Skeletal muscle satellite cell (primary cell): ENCODE results near the gene MVB12B.

ENCODE experiments used
- H3K27me3 ChIP-seq: 2 replicates; pipeline ENCODE4 v1.7.0; 2013; ENCODE audit warnings: low read length; ENCODE audit not compliant: control insufficient read depth, insufficient read depth
- H3K36me3 ChIP-seq: 2 replicates; pipeline ENCODE4 v1.7.0; 2013; ENCODE audit warnings: mild to moderate bottlenecking, control low read depth, low read length; ENCODE audit not compliant: insufficient read depth
- H3K4me1 ChIP-seq: 2 replicates; pipeline ENCODE4 v1.7.0; 2013; ENCODE audit warnings: low read length; ENCODE audit not compliant: control insufficient read depth, insufficient read depth
- H3K4me2 ChIP-seq: 2 replicates; pipeline ENCODE4 v1.7.0; 2013; ENCODE audit warnings: mild to moderate bottlenecking, low read length
- H3K4me3 ChIP-seq: 2 replicates; pipeline ENCODE4 v1.7.0; 2013; ENCODE audit warnings: low read length
- H3K9ac ChIP-seq: 2 replicates; pipeline ENCODE4 v1.7.0; 2013; ENCODE audit warnings: mild to moderate bottlenecking, low read depth, low read length, moderate library complexity
- H3K9me3 ChIP-seq: replicated peaks from 2 replicates; pipeline ENCODE4 v1.7.0; 2013; ENCODE audit warnings: mild to moderate bottlenecking, control low read depth, low read length

The MVB12B gene

DNA sequence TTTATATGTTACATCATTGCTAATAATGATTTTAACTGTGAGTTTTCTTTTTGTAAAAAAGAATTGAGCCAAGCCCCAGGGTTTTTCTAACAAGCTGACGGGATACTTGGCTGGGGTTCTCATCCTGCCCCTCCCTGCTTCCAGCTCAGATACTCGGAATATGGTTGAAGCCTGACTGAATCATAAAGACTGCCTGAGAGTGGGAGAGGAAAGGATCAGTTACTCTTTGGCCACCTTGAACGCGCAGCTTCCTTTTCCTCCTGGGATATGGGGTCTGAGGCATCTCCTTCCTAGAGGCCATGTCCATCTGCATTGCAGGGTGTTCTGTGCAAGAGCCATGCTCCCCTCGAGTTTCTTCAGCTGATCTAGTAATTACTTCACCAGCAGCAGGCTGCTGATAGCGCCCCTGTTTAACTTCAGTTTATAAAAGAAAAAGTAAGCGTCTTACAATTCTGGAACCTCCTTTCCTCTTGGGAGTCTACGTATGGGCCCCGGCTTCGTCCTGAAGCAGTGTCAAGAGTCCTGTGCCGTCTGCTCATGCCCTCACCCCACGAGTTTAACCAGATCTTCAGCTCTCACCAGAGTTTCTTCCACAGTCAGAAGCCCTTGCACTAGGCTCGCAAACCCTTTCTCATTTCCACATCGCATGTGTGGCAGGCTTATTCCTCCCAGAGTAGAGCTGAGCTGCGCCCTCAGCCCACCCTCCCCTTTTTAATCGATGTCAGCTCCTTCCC is 130.0 kb downstream of the MVB12B start:
- no peak overlapping the region for H3K9ac ChIP-seq
- H3K9me3 ChIP-seq: no peaks in the 10 kb centered on the region
- no peaks in the 10 kb centered on the region for H3K4me1 ChIP-seq
- H3K4me3 ChIP-seq: no peak overlapping the region
- H3K27me3 ChIP-seq: no peaks in the 10 kb centered on the region
- H3K36me3 ChIP-seq: no peaks in the 10 kb centered on the region
- H3K4me2 ChIP-seq: no peak overlapping the region

DNA sequence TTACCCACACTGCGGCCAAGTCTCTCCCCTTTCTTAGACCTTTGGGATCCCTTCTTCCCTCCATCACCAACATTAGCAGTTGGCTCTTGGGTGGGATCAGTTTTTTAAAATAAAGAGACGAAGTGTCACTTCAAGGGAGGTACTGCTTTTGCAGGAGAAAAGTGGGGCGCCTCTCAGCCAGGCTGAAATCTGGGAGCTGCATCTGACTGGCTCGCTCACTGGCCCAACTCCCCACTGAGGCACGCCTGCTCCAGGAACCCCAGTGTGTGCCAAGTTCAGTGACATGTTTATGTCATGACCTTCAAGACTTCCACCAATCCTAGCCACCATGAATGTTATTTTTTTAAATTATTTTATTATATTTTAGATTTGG is 130.5 kb downstream of the MVB12B start:
- Histone ChIP-seq H3K9ac (no peak overlapping the region), H3K4me1 (no peaks in the 10 kb centered on the region), H3K4me3 (no peak overlapping the region), H3K9me3 (no peaks in the 10 kb centered on the region), H3K4me2 (no peak overlapping the region), H3K36me3 (no peaks in the 10 kb centered on the region), H3K27me3 (no peaks in the 10 kb centered on the region)

DNA sequence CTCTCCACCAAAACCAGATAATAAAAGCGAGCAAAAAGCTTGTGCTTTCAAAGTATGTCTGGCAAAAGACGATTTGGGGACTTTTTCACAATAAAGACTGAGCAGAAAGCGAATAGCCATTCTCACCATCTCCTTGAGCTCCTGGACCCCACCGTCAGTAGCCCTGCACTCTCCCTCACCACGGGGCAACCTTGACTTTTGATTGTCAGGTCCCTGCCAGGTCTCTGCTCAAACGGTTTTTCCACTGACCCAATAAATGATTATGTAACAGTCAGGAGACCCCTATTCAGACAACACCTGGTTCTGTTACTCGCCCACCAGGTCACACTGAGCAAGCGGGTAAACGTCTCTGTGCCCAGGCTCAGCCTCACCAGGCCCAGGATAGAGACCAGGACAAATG is 131.3 kb downstream of the MVB12B start:
- H3K9me3 ChIP-seq: no peaks in the 10 kb centered on the region
- H3K9ac ChIP-seq: no peak overlapping the region
- no peaks in the 10 kb centered on the region for H3K4me1 ChIP-seq
- no peaks in the 10 kb centered on the region for H3K36me3 ChIP-seq
- no peak overlapping the region for H3K4me2 ChIP-seq
- H3K27me3 ChIP-seq: no peaks in the 10 kb centered on the region
- no peak overlapping the region for H3K4me3 ChIP-seq

DNA sequence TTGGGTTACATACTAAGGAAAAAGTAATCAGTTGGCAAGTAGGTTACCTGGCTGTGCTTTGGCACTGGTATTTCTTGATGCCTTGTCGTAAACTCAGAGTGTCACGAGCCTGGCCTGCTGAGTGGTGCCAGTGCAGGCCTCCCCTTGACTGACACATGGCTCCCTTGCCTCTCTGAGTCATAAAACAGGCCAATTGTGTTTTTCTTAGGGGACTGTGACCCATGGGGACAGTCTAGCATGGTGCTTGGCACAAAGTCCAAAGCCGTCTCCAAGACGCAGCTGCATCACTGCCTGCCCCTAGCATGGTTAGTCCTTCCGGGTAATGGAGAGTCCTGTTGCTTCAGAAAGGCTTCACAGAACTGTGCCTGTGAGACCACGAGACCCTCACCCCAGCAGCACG is 132.5 kb downstream of the MVB12B start:
- H3K36me3 ChIP-seq: no peaks in the 10 kb centered on the region
- H3K9ac ChIP-seq: no peak overlapping the region
- no peak overlapping the region for H3K4me2 ChIP-seq
- H3K4me1 ChIP-seq: no peaks in the 10 kb centered on the region
- no peaks in the 10 kb centered on the region for H3K27me3 ChIP-seq
- no peaks in the 10 kb centered on the region for H3K9me3 ChIP-seq
- no peak overlapping the region for H3K4me3 ChIP-seq

DNA sequence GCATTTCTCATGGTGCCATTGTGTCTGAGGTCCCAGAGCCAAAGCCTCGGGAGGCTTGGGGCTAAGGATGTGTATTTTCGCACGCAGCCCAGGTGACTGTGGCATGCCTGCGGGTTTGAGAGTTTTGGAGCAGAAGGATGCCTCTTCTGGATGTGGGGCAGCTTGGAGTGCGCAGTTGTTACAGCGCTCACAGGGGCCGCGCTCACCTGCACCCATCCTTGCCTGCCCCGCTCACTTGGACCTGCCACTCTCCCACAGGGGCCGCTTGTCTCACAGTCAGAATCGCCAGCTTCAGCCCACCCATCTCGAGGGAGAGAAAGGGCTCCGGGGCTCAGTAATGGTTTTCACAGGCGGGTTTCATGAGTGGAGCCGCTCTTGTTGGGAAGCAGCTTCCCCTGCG is 132.9 kb downstream of the MVB12B start:
- H3K27me3 ChIP-seq: no peaks in the 10 kb centered on the region
- H3K9me3 ChIP-seq: no peaks in the 10 kb centered on the region
- no peaks in the 10 kb centered on the region for H3K4me1 ChIP-seq
- no peak overlapping the region for H3K4me3 ChIP-seq
- no peaks in the 10 kb centered on the region for H3K36me3 ChIP-seq
- H3K9ac ChIP-seq: no peak overlapping the region
- H3K4me2 ChIP-seq: no peak overlapping the region

DNA sequence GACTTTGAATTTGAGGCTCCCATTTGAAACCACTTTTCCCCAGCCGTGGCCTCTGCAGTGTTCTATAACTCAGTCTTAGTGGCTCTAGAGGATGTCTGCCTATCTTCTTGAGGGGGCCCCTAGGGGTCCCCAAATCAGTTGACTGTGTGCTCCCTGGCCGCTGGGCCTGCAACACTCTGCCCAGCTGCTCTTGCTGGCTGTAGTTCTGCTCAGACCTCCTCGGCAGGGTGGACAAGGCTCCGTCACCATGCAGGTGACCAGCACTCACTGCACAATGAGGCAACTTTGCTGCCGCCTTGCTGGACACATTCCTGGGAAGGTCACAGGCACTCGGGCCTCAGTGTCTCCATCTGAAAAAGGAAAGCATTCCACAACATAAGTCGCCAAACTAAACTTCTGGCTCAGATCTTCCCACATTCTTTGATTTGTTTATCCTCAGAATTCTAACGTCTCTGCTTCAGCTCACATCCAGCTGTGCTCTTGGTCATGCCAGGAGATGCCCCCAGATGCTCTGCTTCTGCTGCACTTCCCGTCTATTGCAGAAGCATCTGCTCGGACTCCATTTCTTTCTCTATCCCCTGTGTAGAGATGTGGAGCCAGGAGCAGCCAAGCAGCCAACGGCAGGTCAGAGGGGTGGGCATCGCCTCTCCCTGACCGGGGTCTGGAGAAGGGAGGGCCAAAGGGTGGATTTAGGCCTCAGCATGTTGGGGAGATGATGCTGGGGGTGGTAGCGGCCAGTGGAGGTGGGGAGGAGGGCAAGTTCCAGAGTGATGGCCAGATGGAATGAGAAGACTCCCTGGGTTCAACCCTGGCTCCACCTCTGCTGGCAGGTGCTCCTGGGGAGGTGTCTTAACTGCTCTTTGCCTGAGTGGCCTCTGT is 133.6 kb downstream of the MVB12B start:
- Histone ChIP-seq H3K4me2 (no peak overlapping the region), H3K4me3 (no peak overlapping the region), H3K4me1 (no peaks in the 10 kb centered on the region), H3K9ac (no peak overlapping the region), H3K27me3 (no peaks in the 10 kb centered on the region), H3K9me3 (no peaks in the 10 kb centered on the region), H3K36me3 (no peaks in the 10 kb centered on the region)

DNA sequence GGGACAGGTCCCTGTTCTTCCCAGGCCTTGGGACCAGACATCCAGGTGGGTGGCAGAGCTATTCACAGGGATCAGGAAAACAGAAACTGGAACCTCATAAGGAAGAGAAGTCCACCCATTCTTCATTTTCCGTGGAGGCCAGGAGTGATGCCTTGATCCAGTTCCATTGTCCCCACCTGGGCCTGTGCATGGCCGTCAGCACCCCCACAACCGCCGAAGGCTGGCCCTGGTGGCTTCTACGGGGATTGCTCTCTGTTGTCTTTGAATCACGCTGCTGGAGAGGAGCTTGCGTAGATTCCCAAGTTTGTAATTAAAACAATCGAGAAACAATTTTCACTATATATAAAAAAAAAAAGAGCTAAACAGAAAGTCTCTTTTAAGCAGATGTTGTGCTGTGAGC is 134.4 kb downstream of the MVB12B start:
- no peaks in the 10 kb centered on the region for H3K4me1 ChIP-seq
- no peaks in the 10 kb centered on the region for H3K36me3 ChIP-seq
- no peak overlapping the region for H3K4me2 ChIP-seq
- no peak overlapping the region for H3K9ac ChIP-seq
- H3K4me3 ChIP-seq: no peak overlapping the region
- H3K27me3 ChIP-seq: no peaks in the 10 kb centered on the region
- H3K9me3 ChIP-seq: no peaks in the 10 kb centered on the region

DNA sequence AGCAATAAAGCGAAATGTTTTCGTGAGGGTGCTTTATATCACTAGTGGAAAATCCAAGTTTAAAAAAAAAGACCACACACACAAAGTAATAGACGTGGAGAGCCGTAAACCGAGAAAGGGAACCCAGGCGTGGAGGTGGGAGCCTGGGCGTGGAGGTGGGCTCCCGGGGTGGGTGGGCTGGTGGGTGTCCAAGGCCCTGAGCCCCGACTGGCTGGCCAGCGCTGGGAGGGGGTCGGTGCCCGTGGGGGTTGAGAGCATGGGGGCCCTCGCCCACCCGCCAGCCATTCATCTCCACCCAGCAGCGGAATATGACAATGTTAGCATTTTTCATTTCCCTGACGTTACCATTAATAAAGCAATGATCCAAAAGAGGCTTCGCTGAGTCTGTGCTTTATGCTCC is 135.0 kb downstream of the MVB12B start:
- no peaks in the 10 kb centered on the region for H3K27me3 ChIP-seq
- no peak overlapping the region for H3K9ac ChIP-seq
- H3K4me2 ChIP-seq: no peak overlapping the region
- H3K36me3 ChIP-seq: no peaks in the 10 kb centered on the region
- no peaks in the 10 kb centered on the region for H3K4me1 ChIP-seq
- H3K9me3 ChIP-seq: no peaks in the 10 kb centered on the region
- H3K4me3 ChIP-seq: no peak overlapping the region

DNA sequence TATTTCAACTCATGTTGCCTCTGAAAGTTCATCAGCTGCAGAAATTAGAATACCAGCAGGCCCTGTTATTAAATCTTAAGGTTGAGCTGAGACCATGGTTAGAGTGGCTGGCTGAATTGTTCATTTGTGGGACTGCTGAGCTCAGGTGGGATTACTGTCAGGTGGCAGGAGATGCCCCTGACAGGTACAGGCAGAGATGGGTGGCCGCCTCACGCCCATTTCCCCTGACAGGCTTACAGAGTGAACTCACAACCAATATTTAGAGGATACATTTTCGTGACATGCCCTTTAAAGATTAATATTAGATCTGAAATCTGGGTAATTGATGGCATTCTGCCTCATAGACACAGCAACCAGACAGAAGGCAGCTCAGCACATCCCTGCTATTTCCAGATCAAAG is 136.0 kb downstream of the MVB12B start:
- Histone ChIP-seq H3K4me3 (no peak overlapping the region), H3K36me3 (no peaks in the 10 kb centered on the region), H3K4me2 (no peak overlapping the region), H3K9me3 (no peaks in the 10 kb centered on the region), H3K9ac (no peak overlapping the region), H3K4me1 (no peaks in the 10 kb centered on the region), H3K27me3 (no peaks in the 10 kb centered on the region)

DNA sequence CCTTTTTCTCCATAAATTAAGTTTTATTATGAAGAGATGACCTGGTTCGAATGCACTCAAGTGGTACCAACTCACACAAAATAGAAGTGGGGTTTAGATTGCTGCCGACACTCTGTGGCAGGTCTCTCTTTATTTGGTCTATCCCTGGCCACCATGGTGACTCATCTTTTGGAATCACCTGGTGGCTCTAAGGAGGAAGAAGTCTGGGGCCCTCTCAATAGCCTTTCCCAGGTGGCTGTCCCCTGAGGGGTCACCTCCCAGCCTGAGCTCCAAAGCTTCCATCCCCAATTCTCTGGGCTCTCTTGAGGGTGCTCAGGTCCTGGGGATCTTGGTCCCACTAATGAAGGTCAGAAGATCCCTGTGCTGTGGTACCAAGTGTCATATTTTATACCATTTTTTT is 136.8 kb downstream of the MVB12B start:
- Histone ChIP-seq H3K9me3 (no peaks in the 10 kb centered on the region), H3K4me3 (no peak overlapping the region), H3K4me2 (no peak overlapping the region), H3K9ac (no peak overlapping the region), H3K27me3 (no peaks in the 10 kb centered on the region), H3K36me3 (no peaks in the 10 kb centered on the region), H3K4me1 (no peaks in the 10 kb centered on the region)

DNA sequence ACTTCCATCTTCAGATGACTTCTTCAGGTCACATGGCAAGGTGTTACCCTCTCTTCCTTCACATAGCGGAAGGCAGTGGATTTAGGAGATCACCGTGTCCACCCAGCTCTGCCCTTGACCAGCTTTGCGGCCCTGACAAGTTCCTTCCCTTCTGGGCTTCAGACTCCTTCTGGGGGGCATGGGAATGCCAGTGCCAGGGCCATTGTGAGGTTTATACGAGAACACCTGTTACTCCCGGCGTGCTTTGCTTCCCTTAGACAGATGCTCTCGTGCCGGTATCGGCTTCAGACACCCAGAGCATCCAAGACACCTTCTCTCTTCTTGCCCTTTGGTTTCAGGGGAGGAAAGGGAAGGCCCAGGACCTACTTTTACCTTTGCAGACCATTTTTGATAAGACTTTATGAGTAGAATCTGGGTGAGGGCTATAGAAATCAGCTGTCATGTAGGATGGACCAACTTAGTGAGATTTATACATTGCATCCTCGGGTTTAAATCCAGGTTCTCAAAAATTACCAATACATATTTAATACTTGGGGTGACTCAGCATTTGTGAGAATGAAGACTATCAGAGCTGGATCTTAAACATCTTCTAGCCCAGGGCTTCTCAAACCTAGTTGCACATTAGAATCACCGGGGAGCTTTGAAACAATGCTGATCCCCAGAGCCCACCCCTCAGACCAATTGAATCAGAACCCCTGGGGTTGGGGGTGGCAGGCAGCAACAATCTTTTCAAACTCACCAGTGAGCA is 138.2 kb downstream of the MVB12B start:
- no peak overlapping the region for H3K4me2 ChIP-seq
- H3K36me3 ChIP-seq: no peaks in the 10 kb centered on the region
- H3K9me3 ChIP-seq: no peaks in the 10 kb centered on the region
- no peaks in the 10 kb centered on the region for H3K4me1 ChIP-seq
- no peak overlapping the region for H3K9ac ChIP-seq
- no peak overlapping the region for H3K4me3 ChIP-seq
- H3K27me3 ChIP-seq: no peaks in the 10 kb centered on the region
